DOHH2 (cell line): ENCODE results near the gene CREB3L2.

Experiments
- CTCF ChIP-seq: fragments of 200-600 bp; sonication (generic); IDR thresholded peaks from one replicate; pipeline ENCODE4 v1.5.1; 2014; ENCODE audit warnings: antibody characterized with exemption, mild to moderate bottlenecking, low read depth, low read length; ENCODE audit not compliant: poor library complexity, severe bottlenecking
- EZH2phosphoT487 ChIP-seq: fragments of 200-600 bp; sonication (generic); IDR thresholded peaks from 2 replicates; pipeline ENCODE4 v1.6.1; 2017; ENCODE audit warnings: borderline replicate concordance, mild to moderate bottlenecking, antibody characterized with exemption, low read length, moderate library complexity, mixed read lengths

GRCh38 chr7:137946011-137946410 lies 55.9 kb downstream of the CREB3L2 start:
- no peak for TF ChIP-seq EZH2phosphoT487
- TF ChIP-seq CTCF, result no peak
